Keratinocyte (primary cell): ENCODE measurements around the gene GLG1. TPM values are rescaled to one million over a fixed set of nuclear protein-coding genes. Genes with fewer than 3 reads are reported as not detected.
"Not testable (repeated sequence)": the region's sequence is repeated elsewhere in the genome, so short reads cannot be mapped to it uniquely, and the experiment has no call there.

ENCODE experiments used
- DNase-seq: peaks from one replicate; pipeline ENCODE4 v3.0.0-alpha.2; 2011; ENCODE audit warnings: low read depth, missing footprints, low spot score
- FAIRE-seq: peaks from 2 replicates; lab custom pipeline; 2011; peaks lifted over from hg19 to GRCh38; lab: Jason Lieb, UNC
- H2AFZ ChIP-seq: 2 replicates; pipeline ENCODE4 v1.6.0; 2012; ENCODE audit warnings: low read length, control low read depth, inconsistent platforms; ENCODE audit not compliant: control insufficient read depth
- H3K27ac ChIP-seq: 2 replicates; pipeline ENCODE4 v1.5.1; 2011; ENCODE audit warnings: low read length; ENCODE audit not compliant: control insufficient read depth, insufficient read depth
- H3K27me3 ChIP-seq: 3 replicates; pipeline ENCODE4 v1.6.0; 2011; ENCODE audit warnings: low read length; ENCODE audit not compliant: control insufficient read depth, insufficient read depth; ENCODE audit errors: extremely low read depth
- H3K36me3 ChIP-seq, 2 experiments: 2 replicates in 1 of 2; 3 replicates in 1 of 2; pipeline ENCODE4 v1.5.1; 2011; ENCODE audit warnings: low read length in 2 of 2, mild to moderate bottlenecking in 1 of 2; ENCODE audit not compliant: control insufficient read depth in 2 of 2, insufficient read depth in 2 of 2; ENCODE audit errors: extremely low read depth in 1 of 2
- H3K4me1 ChIP-seq: 3 replicates; pipeline ENCODE4 v1.5.1; 2011; ENCODE audit warnings: low read length; ENCODE audit not compliant: control insufficient read depth, insufficient read depth; ENCODE audit errors: extremely low read depth
- H3K4me2 ChIP-seq: 3 replicates; pipeline ENCODE4 v1.6.0; 2011; ENCODE audit warnings: low read depth, low read length; ENCODE audit not compliant: control insufficient read depth, insufficient read depth; ENCODE audit errors: extremely low read depth
- H3K4me3 ChIP-seq, 3 experiments: fragments of 200-600 bp in 1 of 3; sonication (generic) in 1 of 3; 2 replicates in 2 of 3; 3 replicates in 1 of 3; pipeline ENCODE4 v1.5.1; 2011 to 2016; ENCODE audit warnings: low read length in 3 of 3, mild to moderate bottlenecking in 3 of 3, control low read depth in 2 of 3, inconsistent platforms in 1 of 3, low read depth in 1 of 3, mixed read lengths in 1 of 3, mixed run types in 1 of 3, moderate library complexity in 1 of 3; ENCODE audit not compliant: control insufficient read depth in 2 of 3, insufficient read depth in 2 of 3; ENCODE audit errors: extremely low read depth in 1 of 3
- H3K79me2 ChIP-seq: 2 replicates; pipeline ENCODE4 v1.6.0; 2012; ENCODE audit warnings: low read length; ENCODE audit not compliant: control insufficient read depth, insufficient read depth
- H3K9ac ChIP-seq: 3 replicates; pipeline ENCODE4 v1.6.0; 2011; ENCODE audit warnings: low read length; ENCODE audit not compliant: control insufficient read depth, insufficient read depth; ENCODE audit errors: extremely low read depth
- H3K9me1 ChIP-seq: 3 replicates; pipeline ENCODE4 v1.6.0; 2011; ENCODE audit warnings: low read length; ENCODE audit not compliant: control insufficient read depth, insufficient read depth; ENCODE audit errors: extremely low read depth
- H3K9me3 ChIP-seq: 2 replicates; pipeline ENCODE4 v1.5.1; 2012; ENCODE audit warnings: low read depth, low read length; ENCODE audit not compliant: control insufficient read depth
- H4K20me1 ChIP-seq: 3 replicates; pipeline ENCODE4 v1.6.0; 2011; ENCODE audit warnings: low read length; ENCODE audit not compliant: control insufficient read depth, insufficient read depth; ENCODE audit errors: extremely low read depth
- CTCF ChIP-seq, 3 experiments: IDR thresholded peaks in 1 of 3; conservative IDR thresholded peaks in 1 of 3; optimal IDR thresholded peaks in 1 of 3; 2 replicates in 2 of 3; 3 replicates in 1 of 3; pipeline versions ENCODE3 to v1.5.1; 2011; ENCODE audit warnings: low read length in 3 of 3, mild to moderate bottlenecking in 3 of 3, moderate library complexity in 2 of 3, control low read depth in 1 of 3, inconsistent platforms in 1 of 3; ENCODE audit not compliant: insufficient read depth in 2 of 3; ENCODE audit errors: extremely low read depth in 1 of 3
- EZH2 ChIP-seq: IDR thresholded peaks from one replicate; pipeline ENCODE4 v1.6.1; 2012; ENCODE audit warnings: inconsistent platforms, mild to moderate bottlenecking, low read length, moderate library complexity
- dilution Hi-C: fragments of 300-500 bp; cut with MboI; formaldehyde crosslinking; loops from one replicate; pipeline ENCODE4 v1.7.0; 2020; ENCODE audit warnings: low sequenced_read_pairs; ENCODE audit not compliant: extremely low pct_ligation_motif_present
- polyA minus RNA-seq, 3 experiments: library from RNA; depleted of rRNA, polyadenylated mRNA; stranded (reverse); fragments of >200 nt; gene quantifications; 1 replicate in 1 of 3; 2 replicates in 1 of 3; 3 replicates in 1 of 3; pipeline ENCODE4 v1.2.3, GENCODE V29; 2011
- polyA plus RNA-seq, 5 experiments: library from polyadenylated mRNA; depleted of rRNA in 3 of 5; stranded (reverse) in 3 of 5; stranded (forward) in 1 of 5; unstranded in 1 of 5; fragments of >200 nt; gene quantifications; 1 replicate in 1 of 5; 2 replicates in 3 of 5; 3 replicates in 1 of 5; pipeline versions ENCODE4 v1.2.1 to v1.2.3, GENCODE V29; 2011 to 2012; ENCODE audit warnings: missing spikeins in 2 of 5, low read depth in 1 of 5, low replicate concordance in 1 of 5

GLG1 gene
- 41.5 to 79.7 TPM (median 63.6 TPM) in 3 replicates for polyA plus RNA-seq
- 87.5 TPM for polyA plus RNA-seq (2011; ENCODE audit: low read depth)
- polyA plus RNA-seq (2011; cell fraction: cytosol; rRNA removed): 19.7 and 21.6 TPM in 2 replicates
- 161 and 169 TPM in 2 replicates for polyA plus RNA-seq (2011; cell fraction: nucleus; rRNA removed)
- 45.7 and 74.7 TPM in 2 replicates for polyA plus RNA-seq (2012; ENCODE audit: low replicate concordance)
- polyA minus RNA-seq: 87.6 to 125 TPM (median 119 TPM) in 3 replicates
- polyA minus RNA-seq (2011; cell fraction: cytosol; rRNA and poly(A)+ RNA removed): 40.5 TPM
- 151 and 256 TPM in 2 replicates for polyA minus RNA-seq (2011; cell fraction: nucleus; rRNA and poly(A)+ RNA removed)

DNA sequence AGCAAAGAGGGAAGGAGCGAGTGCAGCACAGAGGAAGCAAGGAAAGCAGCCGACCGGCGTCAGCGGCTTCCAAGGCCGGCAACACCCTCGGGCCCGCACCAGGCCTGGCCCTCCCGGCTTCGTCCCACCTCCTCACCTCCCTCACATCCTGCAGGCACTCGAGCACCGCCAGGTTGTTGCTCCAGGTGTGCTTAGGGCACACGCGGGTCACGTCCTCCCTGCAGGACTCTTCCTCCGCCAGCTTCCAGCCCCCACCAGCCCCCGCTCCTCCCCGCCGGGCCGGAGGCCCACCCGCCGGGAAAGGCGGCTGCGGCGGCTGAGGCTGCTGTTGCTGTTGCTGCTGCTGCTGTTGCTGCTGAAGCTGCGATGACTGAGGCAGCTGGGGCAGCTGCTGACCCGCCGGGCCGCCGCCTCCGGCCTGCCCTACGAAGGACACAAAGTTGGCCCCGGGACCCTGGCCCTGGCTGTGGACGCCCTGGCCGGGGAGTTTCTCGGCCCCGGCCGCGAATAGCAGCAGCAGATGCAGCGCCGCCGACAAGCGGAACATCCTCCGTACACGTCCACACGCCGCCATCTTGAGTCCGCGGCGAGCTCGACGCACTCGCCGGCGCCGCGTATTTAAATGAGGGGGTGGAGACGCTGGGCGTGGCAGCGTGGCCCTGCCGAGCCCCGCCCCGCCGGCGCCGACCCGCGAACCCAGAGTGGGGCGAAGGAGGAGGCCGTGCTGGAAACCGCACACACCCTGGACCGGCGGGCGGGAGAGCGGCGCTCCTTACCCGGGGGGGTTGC lies at the start of gene GLG1:
Gene GLG1 (minus strand): TSS at position 594 of the 789 bp plus-strand sequence. CDS start 20 bp downstream, at position 574.
- peak within 1 kb of the TSS; percentile 86 for H3K9ac ChIP-seq
- H3K4me1 ChIP-seq: peaks cover 23% of the 10 kb centered on the region
- peaks cover 50% of the 10 kb centered on the region for H3K79me2 ChIP-seq
- H3K9me1 ChIP-seq: no peaks in the 10 kb centered on the region
- H3K4me3 ChIP-seq: peak within 1 kb of the TSS; percentile 89 to 99 (median 90)
- no peaks in the 10 kb centered on the region for H3K36me3 ChIP-seq
- dilution Hi-C loops: no loop called here
- H3K27me3 ChIP-seq: no peaks in the 10 kb centered on the region
- no peaks in the 10 kb centered on the region for H3K9me3 ChIP-seq
- H3K4me2 ChIP-seq: peak within 1 kb of the TSS; percentile 63
- FAIRE-seq (no peak), DNase-seq (peak; percentile 28)
- no peaks in the 10 kb centered on the region for H4K20me1 ChIP-seq
- peak within 1 kb of the TSS; percentile 95 for H2AFZ ChIP-seq
- peak within 1 kb of the TSS; percentile 80 for H3K27ac ChIP-seq
- peak in 1 of 3 experiments; percentile 26 for TF ChIP-seq CTCF (optimal IDR thresholded peaks at IDR 0.05 in 1 of 3, IDR thresholded peaks at IDR 0.05 in 1 of 3, conservative IDR thresholded peaks at IDR 0.05 in 1 of 3; ENCODE audit: extremely low read depth in 1 of 3, insufficient read depth in 2 of 3, low read length in 3 of 3)
- no peak for TF ChIP-seq EZH2

- Histone ChIP-seq H3K9me1 (peaks cover 5% of the 10 kb centered on the region), H3K9me3 (no peaks in the 10 kb centered on the region), H3K27me3 (no peaks in the 10 kb centered on the region), H3K4me2 (no peak overlapping the region), H3K4me1 (peaks cover 24% of the 10 kb centered on the region), H3K27ac (no peak overlapping the region), H3K36me3 (peaks cover 7 to 37% of the 10 kb centered on the region in 2 experiments), H3K9ac (no peak overlapping the region), H4K20me1 (peaks cover 17% of the 10 kb centered on the region), H3K4me3 (no peak overlapping the region), H2AFZ (no peak overlapping the region), H3K79me2 (peaks cover 82% of the 10 kb centered on the region)
- no peak for DNase-seq
- TF ChIP-seq CTCF (optimal IDR thresholded peaks at IDR 0.05 in 1 of 3, IDR thresholded peaks at IDR 0.05 in 1 of 3, conservative IDR thresholded peaks at IDR 0.05 in 1 of 3; ENCODE audit: extremely low read depth in 1 of 3, insufficient read depth in 2 of 3, low read length in 3 of 3): no peak
- TF ChIP-seq EZH2: no peak
- dilution Hi-C loops: no loop called here
- no peak for FAIRE-seq
Observed at GRCh38 chr16:74654536-74655050, 47.7 kb upstream of the GLG1 start.

GRCh38 chr16:74652883-74653282 lies 46.0 kb upstream of the GLG1 start:
- H2AFZ ChIP-seq, H3K9ac ChIP-seq, dilution Hi-C loops, H3K27me3 ChIP-seq, H3K9me3 ChIP-seq, H3K9me1 ChIP-seq, H3K27ac ChIP-seq, H3K4me3 ChIP-seq, FAIRE-seq, H3K4me2 ChIP-seq, DNase-seq: not testable (repeated sequence)
- peaks cover 16% of the 10 kb centered on the region for H3K4me1 ChIP-seq
- H4K20me1 ChIP-seq: peaks cover 10% of the 10 kb centered on the region
- H3K36me3 ChIP-seq: peaks cover 16 to 21% of the 10 kb centered on the region in 2 experiments
- peaks cover 71% of the 10 kb centered on the region for H3K79me2 ChIP-seq
